Motor neuron (in vitro differentiated cells): ENCODE results near the gene UBE3C. TPM values are rescaled to one million over a fixed set of nuclear protein-coding genes. Genes with fewer than 3 reads are reported as not detected.
"Not testable (repeated sequence)": the region's sequence is repeated elsewhere in the genome, so short reads cannot be mapped to it uniquely, and the experiment has no call there.

Experiments
- ATAC-seq, 8 experiments: fragments of 200-7000 bp; cut with Tn5 transposase; replicated peaks in 6 of 8; 2 replicates each; pipeline ENCODE4 v1.8.0; 2021; ENCODE audit warnings: mild to moderate bottlenecking in 8 of 8, moderate library complexity in 8 of 8
- H3K27ac ChIP-seq, 2 donors: fragments of 250-450 bp; sonication (Bioruptor Pico); 2 replicates each; pipeline ENCODE4 v1.9.0; 2021; ENCODE audit warnings: antibody characterized with exemption in 2 of 2, mild to moderate bottlenecking in 2 of 2, moderate library complexity in 1 of 2
- H3K4me1 ChIP-seq, 2 donors: fragments of 250-450 bp; sonication (Bioruptor Pico); replicated peaks in 1 of 2; 2 replicates each; pipeline ENCODE4 v1.6.1; 2021; ENCODE audit warnings: antibody characterized with exemption in 2 of 2, mild to moderate bottlenecking in 2 of 2, moderate library complexity in 1 of 2
- H3K4me3 ChIP-seq, 5 donors: fragments of 250-450 bp; sonication (Bioruptor Pico); 2 replicates each; pipeline ENCODE4 v1.9.0; 2021; ENCODE audit warnings: antibody characterized with exemption in 5 of 5, mild to moderate bottlenecking in 5 of 5, moderate library complexity in 4 of 5
- WGBS, 10 experiments: fragments of 450-650 bp; shearing (Covaris generic); methylation state at CpG; one replicate each; pipeline ENCODE4 v1.0.0; 2022; 5-methylcytosine and 5-hydroxymethylcytosine counted together
- in situ Hi-C, 9 experiments: fragments of 400-800 bp; cut with MboI; loops; one replicate each; pipeline ENCODE4 v1.15.0; 2021; ENCODE audit warnings: low sequenced_read_pairs in 9 of 9, low pct_unique_long_range_greater_than_20kb in 2 of 9; ENCODE audit not compliant: unreplicated experiment in 9 of 9
- total RNA-seq, 8 experiments: library from RNA; unstranded; fragments of 300-600 nt; gene quantifications; 2 replicates each; pipeline versions ENCODE4 v1.2.3 to v1.2.4, GENCODE V29; 2022

UBE3C gene
- total RNA-seq, 8 experiments from 2014 or later = 21.8 to 111 (median 34.1) TPM

GRCh38 chr7:157235357-157236333 lies 96.9 kb downstream of the UBE3C start:
- in situ Hi-C loops = no loop called here
- Histone ChIP-seq H3K4me1 (no peaks in the 10 kb centered on the region), H3K4me3 (no peak overlapping the region), H3K27ac (no peak overlapping the region)
- peak in 4 of 8 experiments; percentile 18 to 82 (median 50) for ATAC-seq
- 17 to 100% (median 91%) methylated on average over 1 to 2 of the region's 2 CpGs for WGBS, 10 experiments

- 77 to 100% (median 95%) methylated on average over 2 to 7 of the region's 8 CpGs; no CpG with 5 or more reads in 1 of the 10 experiments for WGBS, 10 experiments
- in situ Hi-C loops = no loop called here
- Histone ChIP-seq H3K4me1 (no peaks in the 10 kb centered on the region), H3K27ac (no peak overlapping the region), H3K4me3 (no peak overlapping the region)
- ATAC-seq = no peak
Observed at GRCh38 chr7:157238087-157238486, 99.4 kb downstream of the UBE3C start.

DNA sequence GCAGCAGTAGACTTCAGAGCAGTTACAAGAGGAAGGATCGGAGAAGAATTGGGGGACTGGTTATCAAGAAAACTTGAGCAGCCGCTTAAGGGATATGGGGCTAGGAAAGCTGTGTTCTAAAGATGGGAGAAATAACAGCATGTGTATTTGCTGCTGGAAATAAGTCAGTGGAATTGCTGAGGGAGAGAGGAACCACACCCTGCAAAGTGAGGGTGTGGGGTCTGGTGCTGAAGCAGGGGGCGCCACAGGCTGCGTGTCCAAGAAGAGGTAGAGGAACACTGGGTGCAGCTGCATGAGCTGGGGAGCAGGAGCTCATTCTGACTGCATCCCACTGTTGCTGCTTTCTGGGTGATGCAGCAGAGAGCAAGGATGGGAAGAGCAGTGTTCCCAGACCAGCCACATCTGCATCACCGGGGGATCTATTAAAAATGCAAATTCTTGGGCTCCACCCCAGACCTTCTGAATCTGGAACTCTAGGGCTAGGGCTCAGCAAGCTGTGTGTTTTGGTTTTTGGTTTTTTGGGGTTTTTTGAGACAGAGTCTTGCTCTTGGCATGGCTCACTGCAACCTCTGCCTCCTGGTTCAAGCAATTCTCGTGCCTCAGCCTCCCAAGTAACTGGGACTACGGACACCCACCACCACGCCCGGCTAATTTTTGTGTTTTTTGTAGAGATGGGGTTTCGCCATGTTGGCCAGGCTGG lies 101.0 kb downstream of the UBE3C start:
- 61 to 100% (median 95%) methylated on average over 2 to 8 of the region's 10 CpGs; no CpG with 5 or more reads in 1 of the 10 experiments for WGBS, 10 experiments
- Histone ChIP-seq H3K4me3 (no peak overlapping the region), H3K4me1 (peaks cover 0 to 9% of the 10 kb centered on the region in 2 donors), H3K27ac (no peak overlapping the region)
- ATAC-seq = peak in 3 of 8 experiments; percentile 66 to 97 (median 83)
- in situ Hi-C loops = no loop called here

DNA sequence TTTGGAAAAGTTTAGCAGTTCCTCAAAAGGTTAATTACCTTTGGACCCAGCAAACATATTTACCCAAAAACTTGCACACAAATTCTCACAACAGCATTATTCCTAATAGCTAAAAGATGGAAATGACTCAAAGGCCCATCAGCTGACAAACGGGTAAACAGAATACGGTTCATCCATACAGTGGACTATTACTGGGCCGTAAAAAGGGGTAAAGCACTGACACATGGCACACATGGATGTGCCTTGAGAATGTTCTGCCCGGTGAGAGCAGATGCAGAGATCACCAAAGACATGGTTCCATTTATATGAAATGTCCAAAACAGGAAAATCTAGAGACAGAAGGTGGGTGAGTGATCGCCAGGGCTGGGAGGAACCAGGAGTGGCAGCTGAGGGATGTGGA lies 102.9 kb downstream of the UBE3C start:
- 63 to 100% (median 97%) methylated on average over 1 to 5 of the region's 5 CpGs; no CpG with 5 or more reads in 2 of the 10 experiments for WGBS, 10 experiments
- Histone ChIP-seq H3K4me3 (no peak overlapping the region), H3K4me1 (peaks cover 0 to 15% of the 10 kb centered on the region in 2 donors), H3K27ac (no peak overlapping the region)
- in situ Hi-C loops = no loop called here
- ATAC-seq = no peak

- H3K4me1 ChIP-seq = peaks cover 0 to 15% of the 10 kb centered on the region in 2 donors
- no peak overlapping the region for H3K4me3 ChIP-seq
- H3K27ac ChIP-seq = no peak overlapping the region
- ATAC-seq = peak in 3 of 8 experiments; percentile 57 to 78 (median 78)
- WGBS, 10 experiments = 69 to 91% (median 83%) methylated on average over 1 to 6 of the region's 6 CpGs
- in situ Hi-C loops = no loop called here
Observed at GRCh38 chr7:157244516-157245294, 106.0 kb downstream of the UBE3C start.

GRCh38 chr7:157246052-157246451 lies 107.3 kb downstream of the UBE3C start:
- Histone ChIP-seq H3K4me3 (no peak overlapping the region), H3K4me1 (peaks cover 0 to 15% of the 10 kb centered on the region in 2 donors), H3K27ac (no peak overlapping the region)
- 0 to 91% (median 68%) methylated on average over 1 to 8 of the region's 8 CpGs for WGBS, 10 experiments
- ATAC-seq = peak in 5 of 8 experiments; percentile 16 to 91 (median 80)
- in situ Hi-C loops = no loop called here

- 60 to 100% (median 93%) methylated on average over 1 to 9 of the region's 14 CpGs; no CpG with 5 or more reads in 5 of the 10 experiments for WGBS, 10 experiments
- in situ Hi-C loops = no loop called here
Observed at GRCh38 chr7:157248659-157249058, 109.9 kb downstream of the UBE3C start.

GRCh38 chr7:157250605-157251228 lies 112.0 kb downstream of the UBE3C start:
- H3K27ac ChIP-seq = no peak overlapping the region
- peaks cover 0 to 4% of the 10 kb centered on the region in 2 donors for H3K4me1 ChIP-seq
- in situ Hi-C loops = loop anchor here in 3 of 9 experiments (25.0 kb wide), 1 partner anchor 288 kb away; no protein-coding TSS in a partner anchor
- H3K4me3 ChIP-seq = no peak overlapping the region
- WGBS, 10 experiments = 2 to 71% (median 57%) methylated on average over 5 to 9 of the region's 9 CpGs
- ATAC-seq = peak in 5 of 8 experiments; percentile 53 to 77 (median 76)

More at GRCh38 chr7:157248659-157249058, 109.9 kb downstream of the UBE3C start:
- H3K4me3 ChIP-seq = no peak overlapping the region
- no peak overlapping the region for H3K27ac ChIP-seq
- no peak for ATAC-seq
- peaks cover 0 to 18% of the 10 kb centered on the region in 2 donors for H3K4me1 ChIP-seq

GRCh38 chr7:157251817-157252216 lies 113.1 kb downstream of the UBE3C start:
- H3K27ac ChIP-seq, H3K4me1 ChIP-seq, ATAC-seq, H3K4me3 ChIP-seq: not testable (repeated sequence)
- WGBS, 10 experiments = 50 to 100% (median 82%) methylated on average over 2 to 6 of the region's 6 CpGs; no CpG with 5 or more reads in 6 of the 10 experiments
- in situ Hi-C loops = loop anchor here in 3 of 9 experiments (25.0 kb wide), 1 partner anchor 290 kb away; no protein-coding TSS in a partner anchor

GRCh38 chr7:157253850-157254249 lies 115.1 kb downstream of the UBE3C start:
- H3K4me3 ChIP-seq = no peak overlapping the region
- H3K27ac ChIP-seq = no peak overlapping the region
- peaks cover 0 to 4% of the 10 kb centered on the region in 2 donors for H3K4me1 ChIP-seq
- in situ Hi-C loops = loop anchor here in 3 of 9 experiments (25.0 kb wide), 1 partner anchor 292 kb away; no protein-coding TSS in a partner anchor
- no peak for ATAC-seq
- WGBS, 10 experiments = 89 to 100% (median 94%) methylated on average over 2 to 10 of the region's 11 CpGs

- ATAC-seq, H3K4me3 ChIP-seq, H3K4me1 ChIP-seq, H3K27ac ChIP-seq: not testable (repeated sequence)
- 86 to 100% (median 98%) methylated on average over 1 to 9 of the region's 18 CpGs; no CpG with 5 or more reads in 4 of the 10 experiments for WGBS, 10 experiments
- in situ Hi-C loops = loop anchor here in 3 of 9 experiments (25.0 kb wide), 1 partner anchor 292 kb away; no protein-coding TSS in a partner anchor
Observed at GRCh38 chr7:157254781-157255180, 116.1 kb downstream of the UBE3C start.

DNA sequence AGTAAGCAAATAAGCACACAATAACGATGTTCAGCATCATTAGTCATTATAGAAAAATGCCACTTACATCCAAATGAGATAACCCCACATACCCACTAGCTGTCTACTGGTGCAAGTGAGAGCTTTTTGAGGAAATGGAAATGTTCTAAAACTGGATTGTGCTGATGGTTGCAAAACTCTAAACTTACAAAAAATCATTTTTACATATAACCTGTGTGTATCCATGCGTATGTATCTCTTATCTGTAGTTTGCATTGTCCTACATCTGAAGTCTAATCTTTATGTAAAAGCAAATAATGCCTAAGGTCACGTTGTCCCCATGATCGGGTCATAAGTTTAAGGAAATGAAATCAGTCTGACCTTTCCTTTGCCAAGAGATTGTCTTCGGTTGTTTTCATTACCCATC lies 116.5 kb downstream of the UBE3C start:
- H3K27ac ChIP-seq = no peak overlapping the region
- in situ Hi-C loops = loop anchor here in 3 of 9 experiments (25.0 kb wide), 1 partner anchor 293 kb away; no protein-coding TSS in a partner anchor
- peaks cover 0 to 4% of the 10 kb centered on the region in 2 donors for H3K4me1 ChIP-seq
- H3K4me3 ChIP-seq = no peak overlapping the region
- no peak for ATAC-seq
- 83 to 100% (median 94%) methylated on average over 3 to 5 of the region's 5 CpGs; no CpG with 5 or more reads in 2 of the 10 experiments for WGBS, 10 experiments
